Measurements from ENCODE around the gene RHBDD3.

GRCh38 chr22:29284196-29284595, 16.4 kb upstream of the RHBDD3 start:
- no peak for TF ChIP-seq HOXA7 (CRISPR knock-in tag; IDR thresholded peaks at IDR 0.05; ENCODE audit: borderline replicate concordance)
- TF ChIP-seq ZNF37A (tag by site-specific recombination; IDR thresholded peaks at IDR 0.05), result no peak
- TF ChIP-seq, protein P1, sequence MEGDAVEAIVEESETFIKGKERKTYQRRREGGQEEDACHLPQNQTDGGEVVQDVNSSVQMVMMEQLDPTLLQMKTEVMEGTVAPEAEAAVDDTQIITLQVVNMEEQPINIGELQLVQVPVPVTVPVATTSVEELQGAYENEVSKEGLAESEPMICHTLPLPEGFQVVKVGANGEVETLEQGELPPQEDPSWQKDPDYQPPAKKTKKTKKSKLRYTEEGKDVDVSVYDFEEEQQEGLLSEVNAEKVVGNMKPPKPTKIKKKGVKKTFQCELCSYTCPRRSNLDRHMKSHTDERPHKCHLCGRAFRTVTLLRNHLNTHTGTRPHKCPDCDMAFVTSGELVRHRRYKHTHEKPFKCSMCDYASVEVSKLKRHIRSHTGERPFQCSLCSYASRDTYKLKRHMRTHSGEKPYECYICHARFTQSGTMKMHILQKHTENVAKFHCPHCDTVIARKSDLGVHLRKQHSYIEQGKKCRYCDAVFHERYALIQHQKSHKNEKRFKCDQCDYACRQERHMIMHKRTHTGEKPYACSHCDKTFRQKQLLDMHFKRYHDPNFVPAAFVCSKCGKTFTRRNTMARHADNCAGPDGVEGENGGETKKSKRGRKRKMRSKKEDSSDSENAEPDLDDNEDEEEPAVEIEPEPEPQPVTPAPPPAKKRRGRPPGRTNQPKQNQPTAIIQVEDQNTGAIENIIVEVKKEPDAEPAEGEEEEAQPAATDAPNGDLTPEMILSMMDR (tag by site-specific recombination; IDR thresholded peaks at IDR 0.05), result no peak

Measured in HEK293 (cell line).